ENCODE data around the gene EML1. TPM values are rescaled to one million over a fixed set of nuclear protein-coding genes. Genes with fewer than 3 reads are reported as not detected.

The EML1 gene
- total RNA-seq, 1 donor from 2014 or later = 37.6 TPM

- no peaks in the 10 kb centered on the region for H3K36me3 ChIP-seq (ENCODE audit: control insufficient read depth in 3 of 3, insufficient read depth in 3 of 3, low read length in 3 of 3)
- no peak overlapping the region for H3K27ac ChIP-seq (ENCODE audit: low read depth, low read length)
- no peak overlapping the region for H3K4me3 ChIP-seq (ENCODE audit: low read length in 3 of 3)
- no peaks in the 10 kb centered on the region for H3K9me3 ChIP-seq (ENCODE audit: control insufficient read depth in 3 of 3, low read length in 3 of 3)
- H3K27me3 ChIP-seq (ENCODE audit: control insufficient read depth in 3 of 3, insufficient read depth in 3 of 3, low read length in 3 of 3) = no peaks in the 10 kb centered on the region
- peaks cover 9 to 12% (median 10%) of the 10 kb centered on the region in 3 donors for H3K4me1 ChIP-seq (ENCODE audit: control insufficient read depth in 3 of 3, insufficient read depth in 3 of 3, low read length in 3 of 3)
- H3K9ac ChIP-seq (ENCODE audit: low read depth in 1 of 3, low read length in 3 of 3) = no peak overlapping the region
These were observed 28.9 kb upstream of the EML1 start for GRCh38 chr14:99764222-99764706.

- Histone ChIP-seq H3K4me1 (ENCODE audit: control insufficient read depth in 3 of 3, insufficient read depth in 3 of 3, low read length in 3 of 3) (peaks cover 11 to 15% (median 11%) of the 10 kb centered on the region in 3 donors), H3K4me3 (ENCODE audit: low read length in 3 of 3) (no peak overlapping the region), H3K9ac (ENCODE audit: low read depth in 1 of 3, low read length in 3 of 3) (peak overlapping the region in 1 of 3 donors; percentile 47)
These were observed 24.8 kb upstream of the EML1 start for GRCh38 chr14:99768381-99768780.

GRCh38 chr14:99769123-99769522, 24.1 kb upstream of the EML1 start:
- Histone ChIP-seq H3K36me3 (ENCODE audit: control insufficient read depth in 3 of 3, insufficient read depth in 3 of 3, low read length in 3 of 3) (no peaks in the 10 kb centered on the region), H3K4me3 (ENCODE audit: low read length in 3 of 3) (no peak overlapping the region), H3K27me3 (ENCODE audit: control insufficient read depth in 3 of 3, insufficient read depth in 3 of 3, low read length in 3 of 3) (no peaks in the 10 kb centered on the region), H3K9me3 (ENCODE audit: control insufficient read depth in 3 of 3, low read length in 3 of 3) (no peaks in the 10 kb centered on the region), H3K9ac (ENCODE audit: low read depth in 1 of 3, low read length in 3 of 3) (no peak overlapping the region), H3K27ac (ENCODE audit: low read depth, low read length) (no peak overlapping the region), H3K4me1 (ENCODE audit: control insufficient read depth in 3 of 3, insufficient read depth in 3 of 3, low read length in 3 of 3) (peaks cover 11 to 16% (median 13%) of the 10 kb centered on the region in 3 donors)

More at GRCh38 chr14:99768381-99768780, 24.8 kb upstream of the EML1 start:
- no peak overlapping the region for H3K27ac ChIP-seq (ENCODE audit: low read depth, low read length)
- no peaks in the 10 kb centered on the region for H3K27me3 ChIP-seq (ENCODE audit: control insufficient read depth in 3 of 3, insufficient read depth in 3 of 3, low read length in 3 of 3)
- no peaks in the 10 kb centered on the region for H3K36me3 ChIP-seq (ENCODE audit: control insufficient read depth in 3 of 3, insufficient read depth in 3 of 3, low read length in 3 of 3)
- no peaks in the 10 kb centered on the region for H3K9me3 ChIP-seq (ENCODE audit: control insufficient read depth in 3 of 3, low read length in 3 of 3)

GRCh38 chr14:99769799-99770198, 23.4 kb upstream of the EML1 start:
- no peak overlapping the region for H3K9ac ChIP-seq (ENCODE audit: low read depth in 1 of 3, low read length in 3 of 3)
- H3K27me3 ChIP-seq (ENCODE audit: control insufficient read depth in 3 of 3, insufficient read depth in 3 of 3, low read length in 3 of 3) = no peaks in the 10 kb centered on the region
- H3K4me3 ChIP-seq (ENCODE audit: low read length in 3 of 3) = no peak overlapping the region
- H3K4me1 ChIP-seq (ENCODE audit: control insufficient read depth in 3 of 3, insufficient read depth in 3 of 3, low read length in 3 of 3) = peaks cover 17 to 22% (median 19%) of the 10 kb centered on the region in 3 donors
- H3K9me3 ChIP-seq (ENCODE audit: control insufficient read depth in 3 of 3, low read length in 3 of 3) = no peaks in the 10 kb centered on the region
- H3K27ac ChIP-seq (ENCODE audit: low read depth, low read length) = no peak overlapping the region
- H3K36me3 ChIP-seq (ENCODE audit: control insufficient read depth in 3 of 3, insufficient read depth in 3 of 3, low read length in 3 of 3) = no peaks in the 10 kb centered on the region

- peak overlapping the region in 1 of 3 donors; percentile 34 for H3K9ac ChIP-seq (ENCODE audit: low read depth in 1 of 3, low read length in 3 of 3)
- peaks cover 16 to 24% (median 20%) of the 10 kb centered on the region in 3 donors for H3K4me1 ChIP-seq (ENCODE audit: control insufficient read depth in 3 of 3, insufficient read depth in 3 of 3, low read length in 3 of 3)
- H3K27me3 ChIP-seq (ENCODE audit: control insufficient read depth in 3 of 3, insufficient read depth in 3 of 3, low read length in 3 of 3) = no peaks in the 10 kb centered on the region
- no peak overlapping the region for H3K27ac ChIP-seq (ENCODE audit: low read depth, low read length)
- no peaks in the 10 kb centered on the region for H3K36me3 ChIP-seq (ENCODE audit: control insufficient read depth in 3 of 3, insufficient read depth in 3 of 3, low read length in 3 of 3)
- H3K4me3 ChIP-seq (ENCODE audit: low read length in 3 of 3) = no peak overlapping the region
- H3K9me3 ChIP-seq (ENCODE audit: control insufficient read depth in 3 of 3, low read length in 3 of 3) = no peaks in the 10 kb centered on the region
These were observed 20.6 kb upstream of the EML1 start for GRCh38 chr14:99772371-99773283.

- Histone ChIP-seq H3K4me1 (ENCODE audit: control insufficient read depth in 3 of 3, insufficient read depth in 3 of 3, low read length in 3 of 3) (peaks cover 8 to 18% (median 11%) of the 10 kb centered on the region in 3 donors), H3K36me3 (ENCODE audit: control insufficient read depth in 3 of 3, insufficient read depth in 3 of 3, low read length in 3 of 3) (no peaks in the 10 kb centered on the region), H3K4me3 (ENCODE audit: low read length in 3 of 3) (no peak overlapping the region), H3K27ac (ENCODE audit: low read depth, low read length) (no peak overlapping the region), H3K27me3 (ENCODE audit: control insufficient read depth in 3 of 3, insufficient read depth in 3 of 3, low read length in 3 of 3) (no peaks in the 10 kb centered on the region), H3K9ac (ENCODE audit: low read depth in 1 of 3, low read length in 3 of 3) (no peak overlapping the region), H3K9me3 (ENCODE audit: control insufficient read depth in 3 of 3, low read length in 3 of 3) (no peaks in the 10 kb centered on the region)
These were observed 19.4 kb upstream of the EML1 start for GRCh38 chr14:99773521-99774497.

GRCh38 chr14:99774556-99775307, 18.5 kb upstream of the EML1 start:
- H3K9me3 ChIP-seq (ENCODE audit: control insufficient read depth in 3 of 3, low read length in 3 of 3) = no peaks in the 10 kb centered on the region
- H3K36me3 ChIP-seq (ENCODE audit: control insufficient read depth in 3 of 3, insufficient read depth in 3 of 3, low read length in 3 of 3) = no peaks in the 10 kb centered on the region
- no peak overlapping the region for H3K4me3 ChIP-seq (ENCODE audit: low read length in 3 of 3)
- peaks cover 6 to 18% (median 11%) of the 10 kb centered on the region in 3 donors for H3K4me1 ChIP-seq (ENCODE audit: control insufficient read depth in 3 of 3, insufficient read depth in 3 of 3, low read length in 3 of 3)
- H3K9ac ChIP-seq (ENCODE audit: low read depth in 1 of 3, low read length in 3 of 3) = no peak overlapping the region
- H3K27me3 ChIP-seq (ENCODE audit: control insufficient read depth in 3 of 3, insufficient read depth in 3 of 3, low read length in 3 of 3) = no peaks in the 10 kb centered on the region
- no peak overlapping the region for H3K27ac ChIP-seq (ENCODE audit: low read depth, low read length)

- no peaks in the 10 kb centered on the region for H3K27me3 ChIP-seq (ENCODE audit: control insufficient read depth in 3 of 3, insufficient read depth in 3 of 3, low read length in 3 of 3)
- H3K9me3 ChIP-seq (ENCODE audit: control insufficient read depth in 3 of 3, low read length in 3 of 3) = no peaks in the 10 kb centered on the region
- no peaks in the 10 kb centered on the region for H3K36me3 ChIP-seq (ENCODE audit: control insufficient read depth in 3 of 3, insufficient read depth in 3 of 3, low read length in 3 of 3)
- H3K4me1 ChIP-seq (ENCODE audit: control insufficient read depth in 3 of 3, insufficient read depth in 3 of 3, low read length in 3 of 3) = peaks cover 6 to 18% (median 11%) of the 10 kb centered on the region in 3 donors
- no peak overlapping the region for H3K27ac ChIP-seq (ENCODE audit: low read depth, low read length)
- H3K4me3 ChIP-seq (ENCODE audit: low read length in 3 of 3) = no peak overlapping the region
- no peak overlapping the region for H3K9ac ChIP-seq (ENCODE audit: low read depth in 1 of 3, low read length in 3 of 3)
These were observed 17.9 kb upstream of the EML1 start for GRCh38 chr14:99775351-99775750.

GRCh38 chr14:99777951-99778350, 15.3 kb upstream of the EML1 start:
- no peak overlapping the region for H3K4me3 ChIP-seq (ENCODE audit: low read length in 3 of 3)
- H3K9me3 ChIP-seq (ENCODE audit: control insufficient read depth in 3 of 3, low read length in 3 of 3) = no peaks in the 10 kb centered on the region
- H3K27ac ChIP-seq (ENCODE audit: low read depth, low read length) = no peak overlapping the region
- no peak overlapping the region for H3K9ac ChIP-seq (ENCODE audit: low read depth in 1 of 3, low read length in 3 of 3)
- no peaks in the 10 kb centered on the region for H3K36me3 ChIP-seq (ENCODE audit: control insufficient read depth in 3 of 3, insufficient read depth in 3 of 3, low read length in 3 of 3)
- H3K27me3 ChIP-seq (ENCODE audit: control insufficient read depth in 3 of 3, insufficient read depth in 3 of 3, low read length in 3 of 3) = no peaks in the 10 kb centered on the region
- peaks cover 6 to 15% (median 8%) of the 10 kb centered on the region in 3 donors for H3K4me1 ChIP-seq (ENCODE audit: control insufficient read depth in 3 of 3, insufficient read depth in 3 of 3, low read length in 3 of 3)
